Astrocyte of the cerebellum (primary cell): ENCODE data around the gene GATA5.
"Not testable (repeated sequence)": the region's sequence is repeated elsewhere in the genome, so short reads cannot be mapped to it uniquely, and the experiment has no call there.

Source experiments
- DNase-seq: peaks from one replicate; pipeline ENCODE4 v3.0.0-alpha.2; 2011; ENCODE audit warnings: low read depth
- H3K4me3 ChIP-seq: 2 replicates; pipeline ENCODE4 v1.5.1; 2011; ENCODE audit warnings: mild to moderate bottlenecking, low read depth, low read length, moderate library complexity
- CTCF ChIP-seq: IDR thresholded peaks from 2 replicates; pipeline ENCODE4 v1.5.1; 2012; ENCODE audit warnings: low read length, low read depth, moderate library complexity, mild to moderate bottlenecking; ENCODE audit errors: missing control alignments
- in situ Hi-C: cut with HindIII; loops from 2 replicates; pipeline ENCODE4 v1.10.0; 2017; ENCODE audit warnings: low sequenced_read_pairs

Gene GATA5

GRCh38 chr20:62494980-62495748 is 19.4 kb upstream of the GATA5 start:
- in situ Hi-C loops: no loop called here

GRCh38 chr20:62494537-62494936 is 18.7 kb upstream of the GATA5 start:
- no peak overlapping the region for H3K4me3 ChIP-seq
- no peak for TF ChIP-seq CTCF
- in situ Hi-C loops: no loop called here
- no peak for DNase-seq

More at GRCh38 chr20:62494980-62495748, 19.4 kb upstream of the GATA5 start:
- DNase-seq: no peak
- TF ChIP-seq CTCF: no peak
- H3K4me3 ChIP-seq: no peak overlapping the region

GRCh38 chr20:62493886-62494285 is 18.1 kb upstream of the GATA5 start:
- no peak for DNase-seq
- H3K4me3 ChIP-seq: no peak overlapping the region
- no peak for TF ChIP-seq CTCF
- in situ Hi-C loops: no loop called here

- no peak for TF ChIP-seq CTCF
- H3K4me3 ChIP-seq: no peak overlapping the region
- no peak for DNase-seq
- in situ Hi-C loops: no loop called here
These were observed 17.6 kb upstream of the GATA5 start for GRCh38 chr20:62493253-62493885.

GRCh38 chr20:62492711-62493110 is 16.9 kb upstream of the GATA5 start:
- in situ Hi-C loops: no loop called here
- H3K4me3 ChIP-seq: no peak overlapping the region
- no peak for TF ChIP-seq CTCF
- DNase-seq: no peak

- DNase-seq, in situ Hi-C loops: not testable (repeated sequence)
These were observed 15.0 kb upstream of the GATA5 start for GRCh38 chr20:62490783-62491182.

GRCh38 chr20:62489932-62490263 is 14.1 kb upstream of the GATA5 start:
- H3K4me3 ChIP-seq: no peak overlapping the region
- no peak for DNase-seq
- no peak for TF ChIP-seq CTCF
- in situ Hi-C loops: no loop called here

More at GRCh38 chr20:62490783-62491182, 15.0 kb upstream of the GATA5 start:
- H3K4me3 ChIP-seq: not testable (repeated sequence)
